GM21786 (cell line): ENCODE data around the gene PACRG.

Source experiments
- ATAC-seq: cut with Tn5 transposase; IDR thresholded peaks from one replicate; pipeline ENCODE4 v1.9.1; 2021; ENCODE audit not compliant: unreplicated experiment

PACRG gene

GRCh38 chr6:163165155-163165910, 437.6 kb downstream of the PACRG start:
- no peak for ATAC-seq

- ATAC-seq: no peak
Measured at GRCh38 chr6:163165922-163166321, 438.1 kb downstream of the PACRG start.

- ATAC-seq: no peak
Measured at GRCh38 chr6:163166507-163166906, 438.7 kb downstream of the PACRG start.

- no peak for ATAC-seq
Measured at GRCh38 chr6:163169521-163169920, 441.7 kb downstream of the PACRG start.

GRCh38 chr6:163170294-163170883, 442.6 kb downstream of the PACRG start:
- peak; percentile 83 for ATAC-seq

DNA sequence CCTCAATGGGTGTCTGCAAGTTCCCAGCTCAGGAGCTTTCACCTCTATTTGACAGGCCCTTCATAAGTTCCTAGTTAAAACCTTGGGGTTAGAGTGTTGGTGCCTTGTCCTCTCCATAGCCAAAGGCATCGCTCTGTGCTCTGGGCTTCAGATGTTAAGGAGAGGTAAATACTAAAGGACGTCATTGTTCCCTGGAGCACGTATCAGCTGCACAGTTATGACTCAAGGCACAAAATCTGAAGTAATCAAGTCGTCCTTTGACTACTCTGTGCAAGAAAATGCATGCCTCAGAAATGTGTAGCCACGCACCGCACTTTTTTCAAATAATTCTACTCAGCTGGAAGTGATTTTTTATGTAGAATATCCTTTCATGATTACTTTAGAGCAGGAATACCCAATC, 446.0 kb downstream of the PACRG start:
- ATAC-seq: no peak

GRCh38 chr6:163175301-163175700, 447.5 kb downstream of the PACRG start:
- no peak for ATAC-seq

DNA sequence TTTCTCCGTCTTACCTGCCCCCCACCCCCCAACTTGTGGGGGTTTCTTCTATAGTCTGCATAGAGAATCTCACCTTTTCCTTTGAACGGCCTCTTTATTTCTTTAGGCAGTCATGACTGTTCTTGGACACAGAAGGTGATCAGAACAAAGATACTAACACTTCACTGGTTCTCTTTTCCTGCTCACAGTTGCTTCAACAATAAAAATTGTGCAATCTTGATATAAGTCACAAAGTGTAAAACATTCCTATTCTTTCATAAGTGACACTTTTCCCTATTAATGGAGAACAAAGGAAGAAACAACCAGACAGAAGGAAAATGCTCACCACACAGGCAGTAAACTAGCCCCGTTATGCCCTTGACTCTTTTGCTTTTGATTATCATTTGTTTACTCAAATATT, 448.3 kb downstream of the PACRG start:
- no peak for ATAC-seq

DNA sequence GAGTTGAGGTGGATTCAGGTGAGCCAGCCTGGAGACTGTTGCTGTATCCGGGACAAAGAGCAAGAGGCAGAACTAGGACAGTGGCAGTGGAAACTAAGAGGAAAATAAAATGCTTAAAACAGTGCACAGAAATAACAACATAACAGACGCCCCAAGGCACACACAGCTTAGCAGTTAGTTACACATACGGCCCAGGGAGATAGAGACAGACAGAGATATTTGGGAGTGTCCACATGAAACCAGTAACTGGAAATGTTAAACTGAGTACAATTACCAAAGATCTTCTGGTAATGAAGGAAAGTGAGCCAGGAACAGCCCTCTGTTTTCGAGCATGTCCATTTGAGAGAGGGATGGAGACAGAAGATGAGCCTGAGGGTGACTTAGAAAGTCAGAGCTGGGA, 449.2 kb downstream of the PACRG start:
- no peak for ATAC-seq

GRCh38 chr6:163177892-163178420, 450.2 kb downstream of the PACRG start:
- no peak for ATAC-seq

DNA sequence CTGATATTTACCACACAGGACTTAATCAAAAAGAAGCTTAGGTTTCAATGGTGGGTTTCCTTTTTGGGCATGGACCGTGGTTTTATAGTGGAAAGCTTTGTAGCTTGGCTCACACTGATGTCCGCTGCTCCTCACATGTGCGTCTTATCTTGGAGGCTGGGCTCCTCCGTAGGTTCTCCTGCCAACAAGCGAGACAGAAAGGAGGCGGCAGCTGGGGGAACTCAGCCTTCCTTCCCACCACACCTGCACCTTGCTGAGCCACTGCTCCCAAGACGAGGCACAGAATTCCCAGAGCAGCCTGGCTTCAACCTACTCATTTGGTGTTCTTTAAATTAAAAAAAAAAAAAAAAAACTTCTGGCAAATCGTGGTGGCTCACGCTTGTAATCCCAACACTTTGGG, 451.3 kb downstream of the PACRG start:
- ATAC-seq: no peak

GRCh38 chr6:163179721-163180120, 451.9 kb downstream of the PACRG start:
- no peak for ATAC-seq

DNA sequence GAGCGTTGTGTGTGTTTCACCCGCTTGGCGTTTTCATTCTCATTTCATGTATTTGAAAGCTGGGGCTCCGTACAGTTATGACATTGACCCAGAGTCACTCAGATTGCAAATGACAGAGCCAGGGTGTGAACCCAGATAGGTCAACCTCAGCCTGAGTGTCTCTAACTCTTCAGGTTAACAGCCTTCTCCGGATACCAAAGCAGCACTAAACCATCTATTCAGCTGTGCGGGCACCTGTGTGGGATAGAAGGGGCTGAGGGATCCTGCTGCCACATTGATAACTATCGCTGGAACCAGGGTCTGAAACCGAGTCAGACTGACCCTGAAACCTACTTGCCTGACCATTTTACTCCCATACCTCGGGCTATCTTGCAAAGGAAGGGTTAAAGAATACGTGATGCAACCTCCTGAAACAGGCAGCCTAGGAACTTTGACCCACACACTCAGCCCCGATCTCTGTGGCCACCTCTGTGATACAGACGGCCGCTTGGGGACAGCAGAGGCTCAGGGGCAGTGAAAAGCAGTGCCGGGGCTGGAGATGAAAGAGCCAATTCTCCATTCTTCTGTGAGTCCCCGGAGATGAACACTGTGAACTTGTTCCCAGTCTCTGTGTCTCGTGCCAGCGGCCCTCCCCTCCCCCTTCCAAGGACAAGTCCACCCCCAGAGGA, 453.2 kb downstream of the PACRG start:
- ATAC-seq: no peak

- ATAC-seq: no peak
Measured at GRCh38 chr6:163181666-163182180, 453.9 kb downstream of the PACRG start.

DNA sequence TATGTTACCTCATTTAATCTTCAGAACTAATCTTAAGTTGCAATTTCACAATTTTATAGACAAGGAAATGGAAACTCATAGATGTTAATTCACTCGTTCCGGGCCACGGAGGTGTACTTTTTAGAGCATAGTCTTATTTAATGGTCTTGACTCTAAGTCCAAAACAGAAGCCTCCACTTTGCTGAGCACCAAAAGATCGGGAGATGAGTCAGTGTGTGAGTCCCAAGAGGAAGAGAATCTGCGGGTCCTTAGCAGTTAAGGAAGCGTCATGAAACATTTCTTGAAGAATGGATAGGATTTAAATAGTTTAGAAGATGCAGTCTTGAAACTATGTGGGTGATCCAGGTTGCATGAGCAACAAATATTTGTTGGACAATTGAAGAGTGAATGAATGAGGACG, 454.9 kb downstream of the PACRG start:
- ATAC-seq: no peak

GRCh38 chr6:163183806-163184205, 456.0 kb downstream of the PACRG start:
- ATAC-seq: no peak

GRCh38 chr6:163185744-163186143, 458.0 kb downstream of the PACRG start:
- ATAC-seq: no peak

DNA sequence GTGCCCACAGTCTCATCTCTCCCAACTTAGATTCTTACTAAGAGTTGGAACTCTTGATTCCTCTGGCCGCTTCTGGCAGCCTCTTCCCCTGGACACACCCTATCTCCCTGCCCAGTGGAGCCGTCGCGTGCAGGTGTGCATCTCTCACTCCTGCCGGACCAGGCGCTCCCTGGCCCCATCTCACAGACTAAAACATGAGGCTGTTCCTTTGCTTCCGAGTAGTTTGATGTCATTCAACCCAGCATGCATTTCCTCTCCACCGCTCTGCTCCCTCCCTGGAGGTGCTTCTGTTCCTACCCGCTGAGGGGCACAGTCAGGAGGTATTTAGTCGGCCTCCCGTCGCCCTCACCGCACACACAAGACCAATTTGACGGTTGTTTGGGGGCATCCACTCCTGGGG, 458.8 kb downstream of the PACRG start:
- ATAC-seq: no peak

- ATAC-seq: no peak
Measured at GRCh38 chr6:163187201-163187600, 459.4 kb downstream of the PACRG start.

GRCh38 chr6:163187606-163188005, 459.8 kb downstream of the PACRG start:
- ATAC-seq: no peak

GRCh38 chr6:163188746-163189145, 461.0 kb downstream of the PACRG start:
- no peak for ATAC-seq

DNA sequence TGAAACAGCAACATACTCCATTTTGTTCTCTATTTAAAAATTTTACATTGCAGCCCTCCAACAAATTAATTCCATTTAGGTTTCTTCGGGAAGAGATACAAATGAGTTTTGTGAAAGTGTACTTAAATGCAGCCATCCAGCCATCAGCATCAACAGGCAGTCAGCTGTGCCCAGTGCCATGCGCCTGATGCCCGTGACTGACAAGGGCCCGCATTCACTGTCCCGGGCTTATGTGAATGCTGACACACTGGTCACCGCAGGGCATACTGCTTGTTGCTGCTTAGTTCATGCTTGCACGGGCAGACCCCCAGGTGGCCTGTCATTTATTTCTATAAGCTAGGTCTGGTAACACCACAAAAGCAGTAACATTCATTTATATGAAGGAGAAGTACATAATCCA, 461.8 kb downstream of the PACRG start:
- ATAC-seq: no peak
